Stomach (tissue), 4 donors: ENCODE measurements around the gene INAVA.

Source experiments
- CTCF ChIP-seq, 7 experiments: fragments of 450-650 bp in 4 of 7; fragments of 200-600 bp in 3 of 7; sonication (generic) in 3 of 7; IDR thresholded peaks; one replicate each; pipeline ENCODE4 v1.5.1; 2016 to 2019; ENCODE audit warnings: antibody characterized with exemption in 7 of 7, control low read depth in 2 of 7, mild to moderate bottlenecking in 1 of 7
- EP300 ChIP-seq: sonication (generic); formaldehyde crosslinking; IDR thresholded peaks from one replicate; pipeline ENCODE4 v1.6.1; 2017; ENCODE audit warnings: antibody characterized with exemption
- POLR2A ChIP-seq, 4 donors: fragments of 450-650 bp; IDR thresholded peaks; one replicate each; pipeline ENCODE4 v1.6.1; 2016; ENCODE audit warnings: antibody characterized with exemption in 4 of 4, control low read depth in 2 of 4, mild to moderate bottlenecking in 1 of 4, moderate library complexity in 1 of 4

DNA sequence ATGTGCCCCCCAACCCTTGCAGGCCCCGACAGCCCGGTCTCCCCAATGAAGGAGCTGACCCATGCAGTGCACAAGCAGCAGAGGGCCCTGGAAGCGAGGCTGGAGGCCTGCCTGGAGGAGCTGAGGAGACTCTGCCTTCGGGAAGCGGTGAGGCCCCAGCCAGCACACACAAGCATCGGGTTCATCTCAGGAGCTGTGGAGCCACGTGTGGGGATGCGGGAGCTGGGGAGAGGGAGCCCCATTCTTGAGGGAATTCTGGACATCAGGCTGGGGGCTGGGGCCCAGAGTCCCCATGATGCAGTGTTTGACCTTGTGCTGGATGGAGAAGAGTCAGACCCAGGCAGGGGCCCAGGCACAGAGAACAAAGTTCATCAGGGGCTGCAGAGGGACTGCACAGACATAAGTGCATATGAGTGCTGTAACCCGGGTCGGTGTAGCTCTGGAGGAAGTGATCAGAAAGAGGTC, 4.8 kb downstream of the INAVA start:
- TF ChIP-seq POLR2A (IDR thresholded peaks at IDR 0.05): no peak
- no peak for TF ChIP-seq CTCF (IDR thresholded peaks at IDR 0.05)
- TF ChIP-seq EP300: no peak
